HepG2 (cell line): ENCODE results near the gene ZNF276. TPM values are rescaled to one million over a fixed set of nuclear protein-coding genes. Genes with fewer than 3 reads are reported as not detected.

Experiments
- CHD2 ChIP-seq: IDR thresholded peaks from 2 replicates; pipeline ENCODE4 v1.6.1; 2011; ENCODE audit warnings: low read depth, low read length, improper control_type of control experiment
- FOXC1 ChIP-seq: sonication (generic); formaldehyde crosslinking; IDR thresholded peaks from 2 replicates; pipeline ENCODE4 v1.8.0; 2022; ENCODE audit warnings: mild to moderate bottlenecking, missing genetic modification reagents, borderline replicate concordance
- MAF1 ChIP-seq: sonication (generic); formaldehyde crosslinking; IDR thresholded peaks from 2 replicates; pipeline ENCODE4 v1.5.0; 2020; ENCODE audit warnings: missing genetic modification reagents, borderline replicate concordance
- NKX3-1 ChIP-seq: sonication (generic); formaldehyde crosslinking; IDR thresholded peaks from 2 replicates; pipeline ENCODE4 v1.5.0; 2020; ENCODE audit warnings: missing genetic modification reagents
- U2AF1 ChIP-seq: fragments of 200-400 bp; formaldehyde crosslinking; optimal IDR thresholded peaks from 2 replicates; pipeline ENCODE3; 2017; ENCODE audit warnings: mild to moderate bottlenecking, low read depth, low read length
- ZNF138 ChIP-seq: sonication (generic); formaldehyde crosslinking; IDR thresholded peaks from 2 replicates; pipeline ENCODE4 v1.5.0; 2020; ENCODE audit warnings: mild to moderate bottlenecking, low read depth, missing genetic modification reagents
- ZNF615 ChIP-seq: sonication (generic); formaldehyde crosslinking; IDR thresholded peaks from 2 replicates; pipeline ENCODE4 v1.5.0; 2020; ENCODE audit warnings: mild to moderate bottlenecking, missing genetic modification reagents, borderline replicate concordance
- ZNF83 ChIP-seq: sonication (generic); formaldehyde crosslinking; IDR thresholded peaks from 2 replicates; pipeline ENCODE4 v1.4.0; 2020; ENCODE audit warnings: missing genetic modification reagents, mild to moderate bottlenecking, borderline replicate concordance
- polyA plus RNA-seq, 8 experiments: library from polyadenylated mRNA; depleted of rRNA in 3 of 8; stranded (reverse) in 7 of 8; unstranded in 1 of 8; fragments of >200 nt; fragmentation: Illumina TruSeq in 4 of 8; extraction: Trizol in 4 of 8; gene quantifications; 2 replicates each; pipeline versions ENCODE4 v1.2.1 to v1.2.3, GENCODE V29; 2011 to 2016; ENCODE audit warnings: low read depth in 4 of 8, missing spikeins in 1 of 8, mixed read lengths in 1 of 8; ENCODE audit not compliant: insufficient read depth in 1 of 8
- total RNA-seq, 5 experiments: library from RNA; depleted of rRNA; stranded (reverse); fragments of >200 nt; fragmentation: Illumina TruSeq; extraction: Trizol; gene quantifications; 2 replicates each; pipeline ENCODE4 v1.2.3, GENCODE V29; 2016; ENCODE audit warnings: low read depth in 1 of 5
- TF ChIP-seq, protein P1 (sequence below): sonication (generic); formaldehyde crosslinking; IDR thresholded peaks from 2 replicates; pipeline ENCODE4 v1.5.0; 2020; ENCODE audit warnings: mild to moderate bottlenecking, missing genetic modification reagents
- TF ChIP-seq, protein P2 (sequence below), 2 experiments: sonication (generic) in 1 of 2; formaldehyde crosslinking in 1 of 2; IDR thresholded peaks; 2 replicates each; pipeline versions ENCODE4 v1.4.0 to v1.6.1; 2018 to 2020; ENCODE audit warnings: missing genetic modification reagents in 2 of 2, borderline replicate concordance in 1 of 2, low read depth in 1 of 2, mild to moderate bottlenecking in 1 of 2, missing biosample characterization in 1 of 2
- TF ChIP-seq, protein P3 (sequence below): sonication (generic); formaldehyde crosslinking; IDR thresholded peaks from 2 replicates; pipeline ENCODE4 v1.4.0; 2020; ENCODE audit warnings: missing genetic modification reagents, borderline replicate concordance
- TF ChIP-seq, protein P4 (sequence below): sonication (generic); formaldehyde crosslinking; IDR thresholded peaks from 2 replicates; pipeline ENCODE4; 2020; ENCODE audit warnings: missing genetic modification reagents, mild to moderate bottlenecking, borderline replicate concordance
- TF ChIP-seq, protein P5 (sequence below): sonication (generic); formaldehyde crosslinking; IDR thresholded peaks from 2 replicates; pipeline ENCODE4 v1.4.0; 2020; ENCODE audit warnings: missing genetic modification reagents

ZNF276 gene
- total and polyA plus RNA-seq, 2 of the 13 experiments (the other 11 are each of a cell fraction or from before 2014, with no cell fraction given): 17.7 to 18.0 TPM

DNA sequence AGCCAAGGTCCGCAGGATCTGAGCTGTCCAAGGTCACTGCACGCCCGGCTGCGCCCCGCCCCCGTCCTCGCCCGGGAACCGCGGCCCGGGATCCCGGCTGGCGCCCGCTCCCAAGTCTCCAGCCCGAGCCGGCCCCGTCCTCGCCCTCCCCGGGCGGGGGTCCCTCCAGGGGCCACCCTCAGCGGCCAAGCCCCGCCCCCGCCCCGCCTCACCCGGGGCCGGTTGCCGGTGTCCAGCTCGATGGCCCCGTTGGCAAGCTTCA is 855 bp upstream of the ZNF276 start (continued):
- no peak for TF ChIP-seq U2AF1
- TF ChIP-seq ZNF83 (CRISPR knock-in tag): no peak
- TF ChIP-seq, protein P1, sequence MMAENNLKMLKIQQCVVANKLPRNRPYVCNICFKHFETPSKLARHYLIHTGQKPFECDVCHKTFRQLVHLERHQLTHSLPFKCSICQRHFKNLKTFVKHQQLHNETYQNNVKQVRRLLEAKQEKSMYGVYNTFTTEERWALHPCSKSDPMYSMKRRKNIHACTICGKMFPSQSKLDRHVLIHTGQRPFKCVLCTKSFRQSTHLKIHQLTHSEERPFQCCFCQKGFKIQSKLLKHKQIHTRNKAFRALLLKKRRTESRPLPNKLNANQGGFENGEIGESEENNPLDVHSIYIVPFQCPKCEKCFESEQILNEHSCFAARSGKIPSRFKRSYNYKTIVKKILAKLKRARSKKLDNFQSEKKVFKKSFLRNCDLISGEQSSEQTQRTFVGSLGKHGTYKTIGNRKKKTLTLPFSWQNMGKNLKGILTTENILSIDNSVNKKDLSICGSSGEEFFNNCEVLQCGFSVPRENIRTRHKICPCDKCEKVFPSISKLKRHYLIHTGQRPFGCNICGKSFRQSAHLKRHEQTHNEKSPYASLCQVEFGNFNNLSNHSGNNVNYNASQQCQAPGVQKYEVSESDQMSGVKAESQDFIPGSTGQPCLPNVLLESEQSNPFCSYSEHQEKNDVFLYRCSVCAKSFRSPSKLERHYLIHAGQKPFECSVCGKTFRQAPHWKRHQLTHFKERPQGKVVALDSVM (CRISPR knock-in tag): peak; percentile 40; the same call in 1 of the 2 replicates
- TF ChIP-seq FOXC1: no peak
- 0 out of 2 replicates have a peak, but pooled peaks have one; percentile 13 for TF ChIP-seq ZNF138 (CRISPR knock-in tag)
- TF ChIP-seq, protein P2, sequence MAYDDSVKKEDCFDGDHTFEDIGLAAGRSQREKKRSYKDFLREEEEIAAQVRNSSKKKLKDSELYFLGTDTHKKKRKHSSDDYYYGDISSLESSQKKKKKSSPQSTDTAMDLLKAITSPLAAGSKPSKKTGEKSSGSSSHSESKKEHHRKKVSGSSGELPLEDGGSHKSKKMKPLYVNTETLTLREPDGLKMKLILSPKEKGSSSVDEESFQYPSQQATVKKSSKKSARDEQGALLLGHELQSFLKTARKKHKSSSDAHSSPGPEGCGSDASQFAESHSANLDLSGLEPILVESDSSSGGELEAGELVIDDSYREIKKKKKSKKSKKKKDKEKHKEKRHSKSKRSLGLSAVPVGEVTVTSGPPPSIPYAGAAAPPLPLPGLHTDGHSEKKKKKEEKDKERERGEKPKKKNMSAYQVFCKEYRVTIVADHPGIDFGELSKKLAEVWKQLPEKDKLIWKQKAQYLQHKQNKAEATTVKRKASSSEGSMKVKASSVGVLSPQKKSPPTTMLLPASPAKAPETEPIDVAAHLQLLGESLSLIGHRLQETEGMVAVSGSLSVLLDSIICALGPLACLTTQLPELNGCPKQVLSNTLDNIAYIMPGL (CRISPR knock-in tag; IDR thresholded peaks at IDR 0.05; ENCODE audit: borderline replicate concordance in 1 of 2, low read depth in 1 of 2): 0 out of 4 replicates have a peak, but pooled peaks of 1 of the 2 experiments have one; percentile 69
- TF ChIP-seq, protein P3, sequence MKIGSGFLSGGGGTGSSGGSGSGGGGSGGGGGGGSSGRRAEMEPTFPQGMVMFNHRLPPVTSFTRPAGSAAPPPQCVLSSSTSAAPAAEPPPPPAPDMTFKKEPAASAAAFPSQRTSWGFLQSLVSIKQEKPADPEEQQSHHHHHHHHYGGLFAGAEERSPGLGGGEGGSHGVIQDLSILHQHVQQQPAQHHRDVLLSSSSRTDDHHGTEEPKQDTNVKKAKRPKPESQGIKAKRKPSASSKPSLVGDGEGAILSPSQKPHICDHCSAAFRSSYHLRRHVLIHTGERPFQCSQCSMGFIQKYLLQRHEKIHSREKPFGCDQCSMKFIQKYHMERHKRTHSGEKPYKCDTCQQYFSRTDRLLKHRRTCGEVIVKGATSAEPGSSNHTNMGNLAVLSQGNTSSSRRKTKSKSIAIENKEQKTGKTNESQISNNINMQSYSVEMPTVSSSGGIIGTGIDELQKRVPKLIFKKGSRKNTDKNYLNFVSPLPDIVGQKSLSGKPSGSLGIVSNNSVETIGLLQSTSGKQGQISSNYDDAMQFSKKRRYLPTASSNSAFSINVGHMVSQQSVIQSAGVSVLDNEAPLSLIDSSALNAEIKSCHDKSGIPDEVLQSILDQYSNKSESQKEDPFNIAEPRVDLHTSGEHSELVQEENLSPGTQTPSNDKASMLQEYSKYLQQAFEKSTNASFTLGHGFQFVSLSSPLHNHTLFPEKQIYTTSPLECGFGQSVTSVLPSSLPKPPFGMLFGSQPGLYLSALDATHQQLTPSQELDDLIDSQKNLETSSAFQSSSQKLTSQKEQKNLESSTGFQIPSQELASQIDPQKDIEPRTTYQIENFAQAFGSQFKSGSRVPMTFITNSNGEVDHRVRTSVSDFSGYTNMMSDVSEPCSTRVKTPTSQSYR (CRISPR knock-in tag): peak; percentile 40
- TF ChIP-seq ZNF615 (CRISPR knock-in tag): 0 out of 2 replicates have a peak, but pooled peaks have one; percentile 12
- 0 out of 2 replicates have a peak, but pooled peaks have one; percentile 13 for TF ChIP-seq MAF1 (CRISPR knock-in tag)
- TF ChIP-seq CHD2: no peak
- TF ChIP-seq, protein P4, sequence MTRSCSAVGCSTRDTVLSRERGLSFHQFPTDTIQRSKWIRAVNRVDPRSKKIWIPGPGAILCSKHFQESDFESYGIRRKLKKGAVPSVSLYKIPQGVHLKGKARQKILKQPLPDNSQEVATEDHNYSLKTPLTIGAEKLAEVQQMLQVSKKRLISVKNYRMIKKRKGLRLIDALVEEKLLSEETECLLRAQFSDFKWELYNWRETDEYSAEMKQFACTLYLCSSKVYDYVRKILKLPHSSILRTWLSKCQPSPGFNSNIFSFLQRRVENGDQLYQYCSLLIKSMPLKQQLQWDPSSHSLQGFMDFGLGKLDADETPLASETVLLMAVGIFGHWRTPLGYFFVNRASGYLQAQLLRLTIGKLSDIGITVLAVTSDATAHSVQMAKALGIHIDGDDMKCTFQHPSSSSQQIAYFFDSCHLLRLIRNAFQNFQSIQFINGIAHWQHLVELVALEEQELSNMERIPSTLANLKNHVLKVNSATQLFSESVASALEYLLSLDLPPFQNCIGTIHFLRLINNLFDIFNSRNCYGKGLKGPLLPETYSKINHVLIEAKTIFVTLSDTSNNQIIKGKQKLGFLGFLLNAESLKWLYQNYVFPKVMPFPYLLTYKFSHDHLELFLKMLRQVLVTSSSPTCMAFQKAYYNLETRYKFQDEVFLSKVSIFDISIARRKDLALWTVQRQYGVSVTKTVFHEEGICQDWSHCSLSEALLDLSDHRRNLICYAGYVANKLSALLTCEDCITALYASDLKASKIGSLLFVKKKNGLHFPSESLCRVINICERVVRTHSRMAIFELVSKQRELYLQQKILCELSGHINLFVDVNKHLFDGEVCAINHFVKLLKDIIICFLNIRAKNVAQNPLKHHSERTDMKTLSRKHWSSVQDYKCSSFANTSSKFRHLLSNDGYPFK: no peak
- TF ChIP-seq, protein P5, sequence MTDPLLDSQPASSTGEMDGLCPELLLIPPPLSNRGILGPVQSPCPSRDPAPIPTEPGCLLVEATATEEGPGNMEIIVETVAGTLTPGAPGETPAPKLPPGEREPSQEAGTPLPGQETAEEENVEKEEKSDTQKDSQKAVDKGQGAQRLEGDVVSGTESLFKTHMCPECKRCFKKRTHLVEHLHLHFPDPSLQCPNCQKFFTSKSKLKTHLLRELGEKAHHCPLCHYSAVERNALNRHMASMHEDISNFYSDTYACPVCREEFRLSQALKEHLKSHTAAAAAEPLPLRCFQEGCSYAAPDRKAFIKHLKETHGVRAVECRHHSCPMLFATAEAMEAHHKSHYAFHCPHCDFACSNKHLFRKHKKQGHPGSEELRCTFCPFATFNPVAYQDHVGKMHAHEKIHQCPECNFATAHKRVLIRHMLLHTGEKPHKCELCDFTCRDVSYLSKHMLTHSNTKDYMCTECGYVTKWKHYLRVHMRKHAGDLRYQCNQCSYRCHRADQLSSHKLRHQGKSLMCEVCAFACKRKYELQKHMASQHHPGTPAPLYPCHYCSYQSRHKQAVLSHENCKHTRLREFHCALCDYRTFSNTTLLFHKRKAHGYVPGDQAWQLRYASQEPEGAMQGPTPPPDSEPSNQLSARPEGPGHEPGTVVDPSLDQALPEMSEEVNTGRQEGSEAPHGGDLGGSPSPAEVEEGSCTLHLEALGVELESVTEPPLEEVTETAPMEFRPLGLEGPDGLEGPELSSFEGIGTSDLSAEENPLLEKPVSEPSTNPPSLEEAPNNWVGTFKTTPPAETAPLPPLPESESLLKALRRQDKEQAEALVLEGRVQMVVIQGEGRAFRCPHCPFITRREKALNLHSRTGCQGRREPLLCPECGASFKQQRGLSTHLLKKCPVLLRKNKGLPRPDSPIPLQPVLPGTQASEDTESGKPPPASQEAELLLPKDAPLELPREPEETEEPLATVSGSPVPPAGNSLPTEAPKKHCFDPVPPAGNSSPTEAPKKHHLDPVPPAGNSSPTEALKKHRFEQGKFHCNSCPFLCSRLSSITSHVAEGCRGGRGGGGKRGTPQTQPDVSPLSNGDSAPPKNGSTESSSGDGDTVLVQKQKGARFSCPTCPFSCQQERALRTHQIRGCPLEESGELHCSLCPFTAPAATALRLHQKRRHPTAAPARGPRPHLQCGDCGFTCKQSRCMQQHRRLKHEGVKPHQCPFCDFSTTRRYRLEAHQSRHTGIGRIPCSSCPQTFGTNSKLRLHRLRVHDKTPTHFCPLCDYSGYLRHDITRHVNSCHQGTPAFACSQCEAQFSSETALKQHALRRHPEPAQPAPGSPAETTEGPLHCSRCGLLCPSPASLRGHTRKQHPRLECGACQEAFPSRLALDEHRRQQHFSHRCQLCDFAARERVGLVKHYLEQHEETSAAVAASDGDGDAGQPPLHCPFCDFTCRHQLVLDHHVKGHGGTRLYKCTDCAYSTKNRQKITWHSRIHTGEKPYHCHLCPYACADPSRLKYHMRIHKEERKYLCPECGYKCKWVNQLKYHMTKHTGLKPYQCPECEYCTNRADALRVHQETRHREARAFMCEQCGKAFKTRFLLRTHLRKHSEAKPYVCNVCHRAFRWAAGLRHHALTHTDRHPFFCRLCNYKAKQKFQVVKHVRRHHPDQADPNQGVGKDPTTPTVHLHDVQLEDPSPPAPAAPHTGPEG (CRISPR knock-in tag): no peak
- 0 out of 2 replicates have a peak, but pooled peaks have one; percentile 11 for TF ChIP-seq NKX3-1 (CRISPR knock-in tag)
